Measurements from ENCODE around the gene KIF12.
"Not testable (repeated sequence)": the region's sequence is repeated elsewhere in the genome, so short reads cannot be mapped to it uniquely, and the experiment has no call there.

The KIF12 gene

GRCh38 chr9:114098936-114099668 is at the start of gene KIF12:
TSS of gene KIF12 (minus strand) at chr9:114099292. CDS start at chr9:114099276, 16 bp downstream.
- DNase-seq, result no peak

DNA sequence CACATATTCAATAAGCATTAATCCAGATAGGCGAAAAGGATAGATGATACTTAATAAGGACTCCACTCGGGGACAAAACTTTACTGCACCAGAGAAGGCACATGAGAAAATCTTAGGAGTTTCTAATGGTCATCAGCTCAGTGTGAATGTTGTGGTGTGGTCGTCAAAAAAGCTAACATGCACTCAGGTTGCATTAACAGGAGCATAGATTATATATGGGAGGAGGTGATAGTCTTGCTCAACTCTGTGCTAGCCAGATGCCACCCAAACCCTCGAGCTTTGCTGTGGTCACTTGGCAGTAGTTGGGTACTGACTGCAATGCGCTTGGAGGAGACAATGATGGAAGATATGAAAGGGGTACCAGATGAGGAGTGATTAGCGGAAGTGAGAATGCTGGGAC is 47.6 kb upstream of the KIF12 start:
- DNase-seq, result no peak

GRCh38 chr9:114143234-114143633 is 44.1 kb upstream of the KIF12 start:
- DNase-seq, result no peak

- no peak for DNase-seq
These were observed 42.7 kb upstream of the KIF12 start for GRCh38 chr9:114141553-114142402.

DNA sequence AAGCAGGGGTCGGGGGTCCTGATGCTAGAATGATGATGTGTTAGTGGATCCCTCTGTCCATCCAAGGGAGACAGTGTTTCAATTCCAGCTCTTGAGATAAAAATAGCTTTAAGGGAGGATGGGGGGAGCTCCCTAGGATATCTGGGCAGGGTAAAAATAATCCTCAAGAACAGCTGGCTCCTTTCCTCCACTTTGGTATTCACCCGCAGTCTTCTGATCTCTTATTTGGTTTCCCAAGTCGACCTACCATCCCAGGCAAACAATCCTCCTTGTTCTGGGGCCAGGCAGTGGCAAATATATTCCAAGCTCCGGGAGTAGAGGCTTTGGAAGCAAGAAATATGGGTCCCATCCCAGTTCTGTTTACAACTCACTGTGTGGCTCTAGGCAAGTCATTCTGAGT is 41.8 kb upstream of the KIF12 start:
- DNase-seq, result no peak

- DNase-seq, result no peak
These were observed 41.3 kb upstream of the KIF12 start for GRCh38 chr9:114140401-114140800.

GRCh38 chr9:114139071-114139470 is 40.0 kb upstream of the KIF12 start:
- no peak for DNase-seq

DNA sequence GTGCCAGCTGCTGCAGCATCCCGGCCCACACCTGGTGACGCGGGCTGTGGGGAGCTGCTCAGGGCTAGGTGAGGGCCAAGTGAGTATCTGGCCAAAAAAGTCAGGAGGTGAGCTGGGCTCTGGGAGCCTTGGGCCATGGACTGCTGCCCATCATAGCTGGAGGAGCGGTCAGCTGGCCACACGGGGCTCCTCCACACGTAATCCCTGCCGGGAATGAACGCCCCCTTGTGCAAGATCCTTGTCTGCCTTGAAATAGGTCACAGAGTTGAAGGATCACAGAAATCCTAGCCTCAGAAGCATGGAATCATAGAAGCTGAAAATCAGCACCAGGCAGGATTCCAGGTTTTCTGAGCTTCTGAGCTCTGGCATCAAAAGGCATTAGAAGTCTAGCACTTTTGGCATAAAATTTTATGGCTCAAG is 39.5 kb upstream of the KIF12 start:
- DNase-seq, result no peak

- DNase-seq, result no peak
These were observed 38.7 kb upstream of the KIF12 start for GRCh38 chr9:114137831-114138230.

- no peak for DNase-seq
These were observed 35.8 kb upstream of the KIF12 start for GRCh38 chr9:114134827-114135396.

GRCh38 chr9:114132550-114132918 is 33.4 kb upstream of the KIF12 start:
- no peak for DNase-seq

- peak; percentile 61 for DNase-seq
These were observed 32.9 kb upstream of the KIF12 start for GRCh38 chr9:114131808-114132549.

- no peak for DNase-seq
These were observed 31.7 kb upstream of the KIF12 start for GRCh38 chr9:114130624-114131277.

DNA sequence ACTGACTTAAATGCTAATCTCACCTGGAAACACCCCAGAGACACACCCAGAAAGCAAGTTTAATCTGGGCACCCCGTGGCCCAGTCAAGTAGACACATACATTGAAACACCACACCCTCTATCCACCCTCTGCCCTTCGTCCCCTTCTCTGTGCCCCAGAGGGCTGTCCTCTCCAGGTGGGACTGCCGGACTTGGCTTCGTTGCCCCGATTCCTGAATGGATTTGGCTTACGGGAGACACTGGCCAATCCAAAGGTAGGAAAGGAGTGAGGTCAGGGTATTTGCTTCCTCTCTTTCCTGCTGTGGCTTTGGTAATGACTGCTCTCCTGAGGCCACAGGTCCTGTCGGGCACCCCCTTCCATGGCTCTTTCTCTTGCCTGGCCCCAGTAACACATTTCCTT is 31.0 kb upstream of the KIF12 start:
- DNase-seq, result no peak

DNA sequence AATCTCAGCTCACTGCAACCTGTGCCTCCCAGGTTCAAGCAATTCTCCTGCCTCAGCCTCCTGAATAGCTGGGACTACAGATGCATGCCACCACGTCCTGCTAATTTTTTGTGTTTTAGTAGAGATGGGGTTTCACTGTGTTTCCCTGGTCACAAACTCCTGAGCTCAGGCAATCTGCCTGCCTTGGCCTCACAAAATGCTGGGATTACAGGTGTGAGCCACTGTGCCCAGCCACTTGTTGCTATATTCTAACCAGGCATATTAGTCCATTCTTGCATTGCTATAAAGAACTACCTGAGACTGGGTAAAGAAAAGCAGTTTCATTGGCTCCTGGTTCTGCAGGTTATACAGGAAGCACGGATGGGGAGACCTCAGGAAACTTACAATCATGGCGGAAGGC is 29.7 kb upstream of the KIF12 start:
- DNase-seq, result not testable (repeated sequence)

DNA sequence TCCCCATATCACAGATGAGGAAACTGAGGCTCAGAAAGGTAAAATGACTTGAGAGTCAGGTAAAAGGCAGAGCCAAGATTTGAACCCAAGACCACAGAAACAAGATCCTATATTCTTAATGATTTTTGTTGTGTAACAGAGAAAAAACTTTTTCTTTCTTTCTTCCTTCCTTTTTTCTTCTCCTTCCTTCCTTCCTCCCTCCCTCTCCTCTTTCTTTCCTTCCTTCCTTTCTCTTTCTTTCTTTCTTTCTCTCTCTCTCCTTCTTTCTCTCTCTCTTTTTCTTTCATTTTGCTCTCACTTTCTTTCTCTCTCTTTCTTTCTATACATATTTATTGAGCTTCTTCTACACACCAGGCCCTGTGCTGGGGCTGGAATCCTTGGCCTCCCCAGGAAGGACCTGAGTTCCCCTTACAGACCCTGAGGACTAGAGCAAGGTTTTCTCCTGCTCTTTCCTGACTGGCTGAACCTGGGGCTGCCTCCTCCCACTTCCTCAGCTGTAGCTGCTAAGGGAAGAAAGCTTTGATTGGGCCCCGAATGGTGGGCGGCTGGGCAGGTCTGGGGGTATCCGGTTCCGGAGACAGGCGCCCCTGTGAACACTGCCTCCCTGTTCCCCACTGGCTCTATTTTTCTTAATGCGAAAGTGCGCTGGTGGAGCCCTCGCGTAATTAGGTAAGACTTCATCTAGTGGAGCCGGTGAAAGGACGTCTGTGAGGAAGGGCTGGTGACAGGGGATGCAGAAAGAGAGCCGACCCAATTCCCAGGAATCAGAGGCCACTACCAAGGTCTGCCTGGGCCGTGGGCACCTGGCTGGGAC is 27.4 kb upstream of the KIF12 start:
- DNase-seq, result no peak

DNA sequence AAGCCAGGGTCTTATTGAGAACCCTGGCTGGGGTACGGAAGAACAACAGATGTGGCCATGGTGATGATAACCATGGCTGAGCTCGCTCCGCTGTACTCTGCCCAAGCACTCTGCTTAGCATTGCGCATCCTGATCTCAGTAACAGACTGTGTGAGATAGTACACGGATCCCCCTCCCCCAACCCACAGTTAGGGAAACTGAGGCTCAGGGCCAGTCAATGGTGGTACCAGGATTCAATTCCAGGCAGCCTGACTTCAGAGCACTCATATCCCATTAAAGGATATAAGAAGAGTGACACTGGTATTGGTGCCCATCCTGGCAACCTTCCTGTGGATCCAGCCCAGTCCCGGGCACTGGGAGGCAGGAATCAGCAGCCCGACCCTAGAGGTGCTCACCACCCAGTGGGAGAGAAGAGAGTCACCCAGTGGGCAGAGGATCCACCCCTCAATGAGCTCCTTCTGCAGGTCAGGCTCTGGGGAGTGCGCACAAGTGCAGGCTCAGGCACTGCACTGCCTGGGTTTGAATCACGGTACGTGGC is 26.5 kb upstream of the KIF12 start:
- no peak for DNase-seq

DNA sequence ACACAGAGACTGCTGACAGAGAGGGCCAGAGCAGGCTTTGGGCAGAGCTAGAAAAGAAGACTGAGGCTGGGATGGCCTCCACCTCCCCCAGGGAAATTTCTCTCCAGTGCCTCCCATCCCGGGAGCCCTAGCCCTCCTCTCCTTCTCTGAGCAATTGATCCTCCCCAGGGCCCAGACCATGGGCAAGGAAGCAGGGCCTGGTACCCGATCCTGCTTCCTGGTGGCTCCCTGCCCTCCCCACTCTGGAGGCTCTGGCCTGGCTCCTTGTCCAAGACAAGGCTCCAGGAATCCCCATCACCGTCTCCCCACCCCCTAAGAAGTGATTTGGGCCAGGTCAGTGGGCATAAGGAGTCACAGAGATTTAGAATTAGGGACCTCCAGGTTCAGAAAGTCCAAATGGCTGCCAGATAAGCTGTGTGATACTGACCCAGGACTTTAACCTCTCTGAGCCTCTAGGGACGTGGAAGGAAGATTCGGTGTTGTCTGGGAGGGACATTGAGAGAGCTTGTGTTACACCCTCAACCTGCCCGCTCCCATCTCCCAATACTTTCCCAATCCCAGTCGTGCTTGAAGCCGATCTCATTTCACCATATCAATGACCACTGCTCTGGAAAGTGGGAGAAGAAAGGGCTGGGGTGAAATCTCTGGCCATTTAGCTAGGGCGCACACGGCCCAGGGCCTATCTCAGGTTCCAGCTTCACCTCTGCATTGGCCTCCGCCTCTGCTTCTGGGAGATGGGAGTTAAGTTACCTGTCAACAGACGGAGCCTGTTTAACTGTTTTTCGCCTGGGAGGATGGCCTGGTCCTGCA is 25.8 kb upstream of the KIF12 start:
- no peak for DNase-seq

- DNase-seq, result no peak
These were observed 25.0 kb upstream of the KIF12 start for GRCh38 chr9:114124138-114124537.
